Parathyroid adenoma (tissue), 2 donors: ENCODE measurements around the gene RNF17.
A peak's percentile ranks its signal among the peaks of the same experiment; 100 is the strongest.

Source experiments
- H2AFZ ChIP-seq: fragments of 300-600 bp; sonication (generic); one replicate; pipeline ENCODE4 v1.7.0; 2017; ENCODE audit warnings: antibody characterized with exemption, mild to moderate bottlenecking
- H3K27ac ChIP-seq: fragments of 300-600 bp; sonication (generic); one replicate; pipeline ENCODE4 v1.7.0; 2017
- H3K27me3 ChIP-seq: fragments of 300-600 bp; sonication (generic); one replicate; pipeline ENCODE4 v1.7.0; 2017; ENCODE audit warnings: low read length; ENCODE audit not compliant: control insufficient read depth, insufficient read depth
- H3K36me3 ChIP-seq: fragments of 300-600 bp; sonication (generic); one replicate; pipeline ENCODE4 v1.7.0; 2017; ENCODE audit warnings: low read length; ENCODE audit not compliant: control insufficient read depth, insufficient read depth
- H3K4me1 ChIP-seq: fragments of 300-600 bp; sonication (generic); one replicate; pipeline ENCODE4 v1.7.0; 2017; ENCODE audit warnings: control low read depth
- H3K4me2 ChIP-seq: fragments of 300-600 bp; sonication (generic); one replicate; pipeline ENCODE4 v1.7.0; 2017; ENCODE audit warnings: low read length
- H3K4me3 ChIP-seq: fragments of 300-600 bp; sonication (generic); one replicate; pipeline ENCODE4 v1.7.0; 2017; ENCODE audit warnings: low read depth, low read length
- H3K79me2 ChIP-seq: fragments of 300-600 bp; sonication (generic); one replicate; pipeline ENCODE4 v1.7.0; 2017; ENCODE audit warnings: control low read depth
- H3K9ac ChIP-seq: fragments of 300-600 bp; sonication (generic); one replicate; pipeline ENCODE4 v1.7.0; 2017; ENCODE audit warnings: mild to moderate bottlenecking
- H3K9me3 ChIP-seq: fragments of 300-600 bp; sonication (generic); one replicate; pipeline ENCODE4 v1.7.0; 2017; ENCODE audit warnings: low read length; ENCODE audit not compliant: control insufficient read depth
- CTCF ChIP-seq: fragments of 300-600 bp; sonication (generic); IDR thresholded peaks from one replicate; pipeline ENCODE4 v1.7.0; 2017; ENCODE audit warnings: antibody characterized with exemption, mild to moderate bottlenecking
- donor health status: primary hyperparathyroidism.

Gene RNF17

GRCh38 chr13:24747248-24748060 is 16.5 kb upstream of the RNF17 start:
- Histone ChIP-seq H3K27ac (no peak overlapping the region), H3K27me3 (no peaks in the 10 kb centered on the region), H3K4me2 (peak overlapping the region; percentile 85), H3K79me2 (no peaks in the 10 kb centered on the region), H2AFZ (no peak overlapping the region), H3K9me3 (no peaks in the 10 kb centered on the region), H3K36me3 (no peaks in the 10 kb centered on the region), H3K9ac (no peak overlapping the region), H3K4me3 (peak overlapping the region; percentile 49), H3K4me1 (no peaks in the 10 kb centered on the region)
- no peak for TF ChIP-seq CTCF

- Histone ChIP-seq H3K9me3 (no peaks in the 10 kb centered on the region), H3K79me2 (no peaks in the 10 kb centered on the region), H2AFZ (no peak overlapping the region), H3K4me1 (no peaks in the 10 kb centered on the region), H3K27me3 (no peaks in the 10 kb centered on the region), H3K4me3 (peak overlapping the region; percentile 49), H3K4me2 (peak overlapping the region; percentile 85), H3K36me3 (no peaks in the 10 kb centered on the region), H3K27ac (no peak overlapping the region), H3K9ac (no peak overlapping the region)
- no peak for TF ChIP-seq CTCF
Observed at GRCh38 chr13:24748061-24748400, 15.9 kb upstream of the RNF17 start.

- TF ChIP-seq CTCF = no peak
Observed at GRCh38 chr13:24759197-24759596, 4.8 kb upstream of the RNF17 start.

GRCh38 chr13:24764276-24764630 is 284 bp downstream of the RNF17 start:
- TF ChIP-seq CTCF = no peak
- Histone ChIP-seq H3K9me3 (no peaks in the 10 kb centered on the region), H3K27me3 (no peaks in the 10 kb centered on the region), H3K36me3 (no peaks in the 10 kb centered on the region), H3K4me2 (no peak overlapping the region), H3K4me1 (no peaks in the 10 kb centered on the region), H2AFZ (no peak overlapping the region), H3K4me3 (no peak overlapping the region), H3K79me2 (no peaks in the 10 kb centered on the region), H3K9ac (no peak overlapping the region), H3K27ac (no peak overlapping the region)

More at GRCh38 chr13:24759197-24759596, 4.8 kb upstream of the RNF17 start:
- Histone ChIP-seq H3K27me3 (no peaks in the 10 kb centered on the region), H3K9ac (no peak overlapping the region), H3K27ac (no peak overlapping the region), H3K36me3 (no peaks in the 10 kb centered on the region), H3K4me2 (no peak overlapping the region), H3K4me1 (no peaks in the 10 kb centered on the region), H3K4me3 (no peak overlapping the region), H3K79me2 (no peaks in the 10 kb centered on the region), H3K9me3 (no peaks in the 10 kb centered on the region), H2AFZ (no peak overlapping the region)

GRCh38 chr13:24777171-24777570 is 13.2 kb downstream of the RNF17 start:
- Histone ChIP-seq H3K27me3 (no peaks in the 10 kb centered on the region), H3K4me1 (no peaks in the 10 kb centered on the region), H3K79me2 (no peaks in the 10 kb centered on the region), H3K9me3 (no peaks in the 10 kb centered on the region), H3K36me3 (no peaks in the 10 kb centered on the region), H3K4me2 (no peak overlapping the region), H3K27ac (no peak overlapping the region), H3K9ac (no peak overlapping the region), H2AFZ (no peak overlapping the region), H3K4me3 (no peak overlapping the region)
- TF ChIP-seq CTCF = no peak
